Loucy (cell line): ENCODE measurements around the gene ELL.

Experiments used
- H2AFZ ChIP-seq: fragments of 200-600 bp; sonication (generic); 2 replicates; pipeline ENCODE4 v1.6.0; 2016; ENCODE audit warnings: antibody characterized with exemption, mild to moderate bottlenecking, low read length, moderate library complexity
- H3F3A ChIP-seq: fragments of 200-600 bp; 2 replicates; pipeline ENCODE4 v1.6.0; 2016; ENCODE audit warnings: antibody characterized with exemption, low read depth, mild to moderate bottlenecking
- H3K27me3 ChIP-seq: fragments of 200-600 bp; sonication (generic); 2 replicates; pipeline ENCODE4 v1.6.1; 2014; ENCODE audit warnings: low read length, mild to moderate bottlenecking; ENCODE audit not compliant: insufficient read depth, poor library complexity, severe bottlenecking
- H3K36me3 ChIP-seq: fragments of 200-600 bp; sonication (generic); 2 replicates; pipeline ENCODE4 v1.6.1; 2016; ENCODE audit warnings: low read length; ENCODE audit not compliant: insufficient read depth
- H3K4me1 ChIP-seq: fragments of 200-600 bp; sonication (generic); 2 replicates; pipeline ENCODE4 v1.5.1; 2014; ENCODE audit warnings: low read length, mild to moderate bottlenecking; ENCODE audit not compliant: insufficient read depth, poor library complexity, severe bottlenecking
- H3K4me2 ChIP-seq: fragments of 200-600 bp; sonication (generic); 2 replicates; pipeline ENCODE4 v1.6.0; 2014; ENCODE audit warnings: antibody characterized with exemption, low read length, low read depth, mild to moderate bottlenecking; ENCODE audit not compliant: poor library complexity, severe bottlenecking
- H3K4me3 ChIP-seq: fragments of 200-600 bp; sonication (generic); 2 replicates; pipeline ENCODE4 v1.5.1; 2014; ENCODE audit warnings: low read length, mild to moderate bottlenecking, mixed read lengths; ENCODE audit not compliant: poor library complexity, severe bottlenecking
- H3K79me2 ChIP-seq: fragments of 200-600 bp; sonication (generic); 2 replicates; pipeline ENCODE4 v1.6.1; 2014; ENCODE audit warnings: low read length; ENCODE audit not compliant: insufficient read depth
- H3K9ac ChIP-seq: fragments of 200-600 bp; sonication (generic); 2 replicates; pipeline ENCODE4 v1.6.0; 2014; ENCODE audit warnings: mild to moderate bottlenecking, low read depth, low read length, moderate library complexity; ENCODE audit not compliant: poor library complexity, severe bottlenecking
- H3K9me2 ChIP-seq: fragments of 200-600 bp; sonication (generic); replicated peaks from 2 replicates; pipeline ENCODE4 v1.6.1; 2016; ENCODE audit warnings: low read depth, low read length, mixed read lengths
- H3K9me3 ChIP-seq: fragments of 200-600 bp; sonication (generic); 2 replicates; pipeline ENCODE4 v1.6.1; 2014; ENCODE audit warnings: mild to moderate bottlenecking, antibody characterized with exemption, low read length, low read depth; ENCODE audit not compliant: insufficient read depth
- H4K20me1 ChIP-seq: fragments of 200-600 bp; sonication (generic); 2 replicates; pipeline ENCODE4 v1.6.0; 2014; ENCODE audit warnings: antibody characterized with exemption, low read length, mild to moderate bottlenecking; ENCODE audit not compliant: insufficient read depth, poor library complexity, severe bottlenecking
- EZH2phosphoT487 ChIP-seq: fragments of 200-600 bp; IDR thresholded peaks from 2 replicates; pipeline ENCODE4 v1.6.1; 2018; ENCODE audit warnings: antibody characterized with exemption, mild to moderate bottlenecking, moderate library complexity, borderline replicate concordance
- TF ChIP-seq, protein P1 (sequence below): fragments of 200-600 bp; sonication (generic); conservative IDR thresholded peaks from 2 replicates; pipeline ENCODE4 v1.5.1; 2014; ENCODE audit warnings: mild to moderate bottlenecking, antibody characterized with exemption, low read length

ELL gene

DNA sequence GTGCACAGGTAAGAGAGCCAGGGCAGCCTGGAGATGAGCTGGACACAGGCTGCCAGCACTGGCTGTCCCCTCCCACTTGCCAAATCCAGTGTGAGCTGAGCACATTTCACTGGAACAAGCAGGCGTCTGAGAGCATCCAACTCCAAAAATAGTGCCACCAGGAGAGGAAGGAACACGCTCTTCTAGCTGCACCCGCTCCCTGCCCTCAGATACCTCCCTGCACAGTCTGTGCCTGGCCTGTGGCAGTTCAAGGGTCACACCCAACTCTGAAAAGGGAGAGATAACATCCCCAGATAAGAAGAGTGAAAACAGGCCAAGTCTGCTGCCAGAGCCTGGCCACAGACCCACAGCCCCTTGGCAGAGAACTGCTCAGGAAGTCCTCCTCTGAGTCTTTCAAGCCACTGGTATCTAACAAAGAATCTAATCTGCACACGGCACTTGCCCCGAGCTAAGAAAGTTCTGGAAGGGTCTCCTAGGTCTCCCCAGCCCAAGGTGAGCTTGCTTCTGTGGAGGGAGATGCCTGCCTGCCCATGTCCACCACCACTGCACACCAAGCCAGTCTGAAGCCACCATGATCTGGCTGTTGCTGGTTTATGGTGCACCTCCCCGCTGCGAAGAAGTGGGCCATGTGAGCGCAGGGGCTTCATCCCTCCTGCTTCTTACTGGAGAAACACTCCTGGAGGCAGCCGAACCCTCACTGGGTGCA, 14.7 kb downstream of the ELL start:
- H3K36me3 ChIP-seq = no peaks in the 10 kb centered on the region
- H3K4me2 ChIP-seq = peak overlapping the region; percentile 67
- peaks cover 99% of the 10 kb centered on the region for H3K79me2 ChIP-seq
- H2AFZ ChIP-seq = no peak overlapping the region
- H4K20me1 ChIP-seq = peaks cover 35% of the 10 kb centered on the region
- no peaks in the 10 kb centered on the region for H3K27me3 ChIP-seq
- H3K4me1 ChIP-seq = peaks cover 51% of the 10 kb centered on the region
- H3K9ac ChIP-seq = peak overlapping the region; percentile 57
- H3K9me3 ChIP-seq = no peaks in the 10 kb centered on the region
- no peaks in the 10 kb centered on the region; the same call in 1 of the 2 replicates for H3F3A ChIP-seq
- TF ChIP-seq, protein P1, sequence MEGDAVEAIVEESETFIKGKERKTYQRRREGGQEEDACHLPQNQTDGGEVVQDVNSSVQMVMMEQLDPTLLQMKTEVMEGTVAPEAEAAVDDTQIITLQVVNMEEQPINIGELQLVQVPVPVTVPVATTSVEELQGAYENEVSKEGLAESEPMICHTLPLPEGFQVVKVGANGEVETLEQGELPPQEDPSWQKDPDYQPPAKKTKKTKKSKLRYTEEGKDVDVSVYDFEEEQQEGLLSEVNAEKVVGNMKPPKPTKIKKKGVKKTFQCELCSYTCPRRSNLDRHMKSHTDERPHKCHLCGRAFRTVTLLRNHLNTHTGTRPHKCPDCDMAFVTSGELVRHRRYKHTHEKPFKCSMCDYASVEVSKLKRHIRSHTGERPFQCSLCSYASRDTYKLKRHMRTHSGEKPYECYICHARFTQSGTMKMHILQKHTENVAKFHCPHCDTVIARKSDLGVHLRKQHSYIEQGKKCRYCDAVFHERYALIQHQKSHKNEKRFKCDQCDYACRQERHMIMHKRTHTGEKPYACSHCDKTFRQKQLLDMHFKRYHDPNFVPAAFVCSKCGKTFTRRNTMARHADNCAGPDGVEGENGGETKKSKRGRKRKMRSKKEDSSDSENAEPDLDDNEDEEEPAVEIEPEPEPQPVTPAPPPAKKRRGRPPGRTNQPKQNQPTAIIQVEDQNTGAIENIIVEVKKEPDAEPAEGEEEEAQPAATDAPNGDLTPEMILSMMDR = no peak
- TF ChIP-seq EZH2phosphoT487 = no peak
- H3K4me3 ChIP-seq = peak overlapping the region; percentile 31
- H3K9me2 ChIP-seq = no peaks in the 10 kb centered on the region

DNA sequence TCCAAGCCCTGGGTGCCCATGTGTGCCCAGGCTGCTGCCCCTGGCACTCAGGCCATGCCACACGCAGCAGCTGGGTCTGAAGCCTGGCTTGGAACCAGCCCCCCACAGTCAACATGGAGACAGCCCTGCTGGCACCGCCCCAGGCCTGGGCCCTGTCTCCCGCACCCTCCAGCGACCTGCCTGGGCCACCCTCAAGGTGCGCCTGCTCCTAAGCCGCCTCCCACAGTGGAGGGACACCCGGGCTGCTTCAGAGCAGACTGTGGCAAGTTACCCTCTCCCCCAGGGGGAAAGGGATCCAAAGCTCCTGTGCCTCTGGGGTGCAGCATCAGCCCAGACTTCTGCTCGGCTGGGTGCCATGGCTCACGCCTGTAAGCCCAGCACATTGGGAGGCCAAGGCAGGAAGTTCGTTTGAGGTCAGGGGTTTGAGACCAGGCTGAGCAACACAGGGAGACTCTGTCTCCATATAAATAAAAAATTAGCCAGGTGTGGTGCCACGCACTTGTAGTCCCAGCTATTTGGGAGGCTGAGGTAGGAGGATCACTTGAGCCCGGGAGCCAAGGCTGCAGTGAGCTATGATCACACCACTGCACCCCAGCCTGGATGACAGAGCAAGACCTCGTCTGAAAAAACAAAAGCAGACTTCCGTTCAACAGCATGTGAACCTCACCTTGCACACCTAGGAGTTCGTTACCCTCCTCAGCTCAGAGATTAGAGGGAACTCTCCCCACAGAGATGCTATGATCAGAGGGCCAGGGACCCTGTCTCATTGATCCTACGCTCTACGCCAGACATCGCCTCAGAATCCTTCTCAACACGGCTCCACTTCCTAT, 15.6 kb downstream of the ELL start:
- Histone ChIP-seq H3K4me2 (peak overlapping the region; percentile 67), H2AFZ (no peak overlapping the region), H3K9me2 (no peaks in the 10 kb centered on the region), H3K9ac (peak overlapping the region; percentile 57), H3K36me3 (no peaks in the 10 kb centered on the region), H4K20me1 (peaks cover 40% of the 10 kb centered on the region), H3K79me2 (peaks cover 99% of the 10 kb centered on the region), H3F3A (no peaks in the 10 kb centered on the region; the same call in 1 of the 2 replicates), H3K4me1 (peaks cover 51% of the 10 kb centered on the region), H3K27me3 (no peaks in the 10 kb centered on the region), H3K9me3 (no peaks in the 10 kb centered on the region), H3K4me3 (peak overlapping the region; percentile 31)
- TF ChIP-seq, protein P1 = no peak
- no peak for TF ChIP-seq EZH2phosphoT487

DNA sequence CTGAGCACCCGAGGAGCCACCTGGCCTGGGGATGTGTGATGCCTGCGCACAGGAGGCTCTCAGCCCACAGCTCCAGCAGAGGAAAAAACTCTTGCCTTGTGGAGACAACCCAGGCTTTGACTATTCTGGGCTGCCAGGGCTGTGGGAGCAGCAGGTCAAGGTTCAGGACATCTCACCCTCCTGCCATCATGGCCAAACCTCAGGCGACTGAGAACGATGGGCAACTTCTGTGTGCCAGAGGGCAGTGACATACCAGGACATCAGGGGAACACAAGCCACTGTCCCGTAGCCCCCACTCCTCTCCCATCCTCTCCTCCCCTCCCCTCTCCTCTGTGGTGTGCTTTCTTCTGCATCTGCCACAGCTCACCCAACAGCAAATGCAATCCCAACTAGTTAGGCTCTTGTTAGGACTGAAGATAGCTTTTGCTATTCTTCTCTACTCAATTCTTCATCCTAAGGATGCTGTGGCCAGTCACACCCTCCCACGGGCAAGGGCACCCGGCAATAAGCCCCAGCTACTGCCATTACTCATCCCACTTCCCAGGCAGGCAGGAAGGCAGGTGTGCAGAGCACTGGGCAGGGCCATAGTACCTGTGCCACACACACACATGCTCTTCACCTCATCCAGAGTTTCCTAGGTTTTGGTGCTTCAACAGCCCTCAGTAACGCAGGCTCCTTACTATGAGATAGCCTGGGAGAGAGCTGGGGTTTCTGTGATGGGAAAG, 16.8 kb downstream of the ELL start:
- Histone ChIP-seq H3K4me2 (peak overlapping the region; percentile 67), H3K27me3 (no peaks in the 10 kb centered on the region), H3K4me3 (no peak overlapping the region), H3K36me3 (no peaks in the 10 kb centered on the region), H3K9me2 (no peaks in the 10 kb centered on the region), H3K79me2 (peaks cover 100% of the 10 kb centered on the region), H3K9me3 (no peaks in the 10 kb centered on the region), H3F3A (no peaks in the 10 kb centered on the region; the same call in 1 of the 2 replicates), H4K20me1 (peaks cover 49% of the 10 kb centered on the region), H3K4me1 (peaks cover 54% of the 10 kb centered on the region), H2AFZ (no peak overlapping the region), H3K9ac (peak overlapping the region; percentile 57)
- TF ChIP-seq, protein P1 = no peak
- TF ChIP-seq EZH2phosphoT487 = no peak
